ENCODE measurements around the gene EDARADD. TPM values are rescaled to one million over a fixed set of nuclear protein-coding genes. Genes with fewer than 3 reads are reported as not detected.
"Not testable (repeated sequence)": the region's sequence is repeated elsewhere in the genome, so short reads cannot be mapped to it uniquely, and the experiment has no call there.

The EDARADD gene
- total RNA-seq, 2 donors from 2014 or later, result 0.25 TPM; not detected in 1

- intact Hi-C loops (cut with DNase I, micrococcal nuclease), result no loop called here
- ATAC-seq, result no peak
- DNase-seq, result no peak
Measured at GRCh38 chr1:236471653-236472052, 77.6 kb downstream of the EDARADD start.

- no peak for DNase-seq
- ATAC-seq, result no peak
- intact Hi-C loops (cut with DNase I, micrococcal nuclease), result no loop called here
Measured at GRCh38 chr1:236472850-236473788, 79.0 kb downstream of the EDARADD start.

- intact Hi-C loops (cut with DNase I, micrococcal nuclease), result no loop called here
- DNase-seq (no peak), ATAC-seq (no peak)
Measured at GRCh38 chr1:236476019-236476418, 81.9 kb downstream of the EDARADD start.

GRCh38 chr1:236480758-236481436 lies 86.8 kb downstream of the EDARADD start:
- intact Hi-C loops (cut with DNase I, micrococcal nuclease), result no loop called here
- DNase-seq (peak; percentile 30 to 41), ATAC-seq (peak; percentile 85)

GRCh38 chr1:236484310-236484971 lies 90.4 kb downstream of the EDARADD start:
- no peak for DNase-seq
- intact Hi-C loops (cut with DNase I, micrococcal nuclease), result no loop called here
- no peak for ATAC-seq

GRCh38 chr1:236486356-236487002 lies 92.4 kb downstream of the EDARADD start:
- intact Hi-C loops (cut with DNase I, micrococcal nuclease), result no loop called here
- DNase-seq (no peak), ATAC-seq (no peak)

- ATAC-seq; intact Hi-C loops (cut with DNase I, micrococcal nuclease); DNase-seq: not testable (repeated sequence)
Measured at GRCh38 chr1:236489161-236489560, 95.1 kb downstream of the EDARADD start.

GRCh38 chr1:236489710-236490377 lies 95.8 kb downstream of the EDARADD start:
- intact Hi-C loops (cut with DNase I, micrococcal nuclease), result loop anchor here (2.0 to 5.0 kb wide), 2 partner anchors 381 to 388 kb away; no protein-coding TSS in a partner anchor
- peak; percentile 63 for ATAC-seq

GRCh38 chr1:236491469-236492136 lies 97.5 kb downstream of the EDARADD start:
- intact Hi-C loops (cut with DNase I, micrococcal nuclease), result loop anchor here (2.0 to 5.0 kb wide), 2 partner anchors 383 to 389 kb away; no protein-coding TSS in a partner anchor
- ATAC-seq (no peak), DNase-seq (no peak)

More at GRCh38 chr1:236489710-236490377, 95.8 kb downstream of the EDARADD start:
- no peak for DNase-seq

GRCh38 chr1:236492378-236492777 lies 98.3 kb downstream of the EDARADD start:
- no peak for DNase-seq
- intact Hi-C loops (cut with DNase I, micrococcal nuclease), result loop anchor here in 1 of 2 donors (5.0 kb wide), 1 partner anchor 390 kb away; no protein-coding TSS in a partner anchor
- no peak for ATAC-seq

- DNase-seq (no peak), ATAC-seq (no peak)
- intact Hi-C loops (cut with DNase I, micrococcal nuclease), result loop anchor here in 1 of 2 donors (5.0 kb wide), 1 partner anchor 392 kb away; no protein-coding TSS in a partner anchor
Measured at GRCh38 chr1:236494082-236494481, 100.0 kb downstream of the EDARADD start.

GRCh38 chr1:236494586-236495466 lies 100.7 kb downstream of the EDARADD start:
- ATAC-seq (no peak), DNase-seq (no peak)

GRCh38 chr1:236495467-236496112 lies 101.5 kb downstream of the EDARADD start:
- intact Hi-C loops (cut with DNase I, micrococcal nuclease), result no loop called here
- peak; percentile 23 for ATAC-seq

More at GRCh38 chr1:236494586-236495466, 100.7 kb downstream of the EDARADD start:
- intact Hi-C loops (cut with DNase I, micrococcal nuclease), result loop anchor here in 1 of 2 donors (5.0 kb wide), 1 partner anchor 393 kb away; no protein-coding TSS in a partner anchor

GRCh38 chr1:236497908-236498307 lies 103.8 kb downstream of the EDARADD start:
- DNase-seq (no peak), ATAC-seq (no peak)
- intact Hi-C loops (cut with DNase I, micrococcal nuclease), result no loop called here

More at GRCh38 chr1:236495467-236496112, 101.5 kb downstream of the EDARADD start:
- no peak for DNase-seq

GRCh38 chr1:236501093-236501492 lies 107.0 kb downstream of the EDARADD start:
- DNase-seq (no peak), ATAC-seq (no peak)
- intact Hi-C loops (cut with DNase I, micrococcal nuclease), result no loop called here

GRCh38 chr1:236502579-236502971 lies 108.5 kb downstream of the EDARADD start:
- intact Hi-C loops (cut with DNase I, micrococcal nuclease), result no loop called here
- DNase-seq (no peak), ATAC-seq (no peak)
